Right lobe of liver (tissue), 4 donors: ENCODE measurements around the gene GALNT13.

Source experiments
- POLR2A ChIP-seq: fragments of 450-650 bp; IDR thresholded peaks from one replicate; pipeline ENCODE4 v1.6.1; 2017; ENCODE audit warnings: antibody characterized with exemption, mild to moderate bottlenecking
- TF ChIP-seq, protein P1 (sequence below), 4 donors: fragments of 200-600 bp in 3 of 4; fragments of 450-650 bp in 1 of 4; IDR thresholded peaks; one replicate each; pipeline versions ENCODE4 v1.5.1 to v1.8.0; 2016 to 2022; ENCODE audit warnings: antibody characterized with exemption in 4 of 4, mild to moderate bottlenecking in 2 of 4
- donor health status: DM: no; HTN: no; CAD: no.
- donor health status: DM: no; HTN: no; CAD: no.
- donor health status: DM: no; HTN: yes; CAD: no.

DNA sequence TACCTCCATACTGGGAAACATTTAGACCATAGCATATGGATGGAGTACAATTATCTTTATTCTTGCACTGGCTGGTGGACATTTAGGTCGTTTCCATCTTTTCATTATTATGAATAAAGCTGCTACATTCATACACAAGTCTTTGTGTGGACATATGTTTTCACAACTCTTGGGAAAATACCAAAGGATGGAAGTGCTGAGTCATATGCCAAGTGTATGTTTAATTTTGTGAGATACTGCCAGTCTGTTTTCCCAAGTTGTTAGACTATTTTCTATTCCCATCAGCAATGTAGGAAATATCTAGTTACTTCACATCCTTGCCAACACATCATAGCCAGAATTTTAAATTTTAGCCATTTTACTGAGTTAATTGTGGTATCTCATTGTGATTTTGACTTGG lies 91.5 kb downstream of the GALNT13 start:
- no peak for TF ChIP-seq POLR2A
- TF ChIP-seq, protein P1, sequence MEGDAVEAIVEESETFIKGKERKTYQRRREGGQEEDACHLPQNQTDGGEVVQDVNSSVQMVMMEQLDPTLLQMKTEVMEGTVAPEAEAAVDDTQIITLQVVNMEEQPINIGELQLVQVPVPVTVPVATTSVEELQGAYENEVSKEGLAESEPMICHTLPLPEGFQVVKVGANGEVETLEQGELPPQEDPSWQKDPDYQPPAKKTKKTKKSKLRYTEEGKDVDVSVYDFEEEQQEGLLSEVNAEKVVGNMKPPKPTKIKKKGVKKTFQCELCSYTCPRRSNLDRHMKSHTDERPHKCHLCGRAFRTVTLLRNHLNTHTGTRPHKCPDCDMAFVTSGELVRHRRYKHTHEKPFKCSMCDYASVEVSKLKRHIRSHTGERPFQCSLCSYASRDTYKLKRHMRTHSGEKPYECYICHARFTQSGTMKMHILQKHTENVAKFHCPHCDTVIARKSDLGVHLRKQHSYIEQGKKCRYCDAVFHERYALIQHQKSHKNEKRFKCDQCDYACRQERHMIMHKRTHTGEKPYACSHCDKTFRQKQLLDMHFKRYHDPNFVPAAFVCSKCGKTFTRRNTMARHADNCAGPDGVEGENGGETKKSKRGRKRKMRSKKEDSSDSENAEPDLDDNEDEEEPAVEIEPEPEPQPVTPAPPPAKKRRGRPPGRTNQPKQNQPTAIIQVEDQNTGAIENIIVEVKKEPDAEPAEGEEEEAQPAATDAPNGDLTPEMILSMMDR (IDR thresholded peaks at IDR 0.05), result no peak
